Upper lobe of right lung (tissue), 1 donor: ENCODE measurements around the gene TTC21A. TPM values are rescaled to one million over a fixed set of nuclear protein-coding genes. Genes with fewer than 3 reads are reported as not detected.

ENCODE experiments used
- ATAC-seq: fragments of 200-7000 bp; cut with Tn5 transposase; one replicate; pipeline ENCODE4 v1.9.1; 2020; ENCODE audit warnings: mild to moderate bottlenecking, moderate library complexity
- DNase-seq: peaks from one replicate; pipeline ENCODE4 v3.0.0-alpha.2; 2020
- H3K27ac ChIP-seq: fragments of 200-600 bp; one replicate; pipeline ENCODE4 v1.8.0; 2022
- H3K27me3 ChIP-seq: fragments of 200-600 bp; one replicate; pipeline ENCODE4 v1.8.0; 2022; ENCODE audit warnings: mild to moderate bottlenecking
- H3K36me3 ChIP-seq: fragments of 200-600 bp; one replicate; pipeline ENCODE4 v1.8.0; 2022
- H3K4me1 ChIP-seq: fragments of 200-600 bp; one replicate; pipeline ENCODE4 v1.8.0; 2022
- H3K4me3 ChIP-seq: fragments of 200-600 bp; one replicate; pipeline ENCODE4 v1.8.0; 2022; ENCODE audit warnings: mild to moderate bottlenecking
- H3K9me3 ChIP-seq: fragments of 200-600 bp; one replicate; pipeline ENCODE4 v1.8.0; 2022
- intact Hi-C: fragments of 100-400 bp; cut with DNase I; formaldehyde crosslinking; loops from one replicate; pipeline ENCODE4 v1.11.0; 2022
- total RNA-seq: library from RNA; stranded (reverse); fragmentation: NEBNext Ultra II Directional; extraction: Animal tissue kit (Norgen Biotek cat#: 25700); gene quantifications from one replicate; pipeline ENCODE4 v1.2.1, GENCODE V29; 2021
- TF ChIP-seq, protein P1 (sequence below): fragments of 200-600 bp; IDR thresholded peaks from one replicate; pipeline ENCODE4 v1.8.0; 2022; ENCODE audit warnings: antibody characterized with exemption
- donor health status: DM: no; HTN: yes; CAD: no; lungs with severe emphysema.

Gene TTC21A
- total RNA-seq, 1 donor from 2014 or later: 11.6 TPM

GRCh38 chr3:39082666-39083313 lies 24.7 kb upstream of the TTC21A start:
- no peaks in the 10 kb centered on the region for H3K4me1 ChIP-seq
- H3K4me3 ChIP-seq: no peak overlapping the region
- peaks cover 61% of the 10 kb centered on the region for H3K36me3 ChIP-seq
- intact Hi-C loops: no loop called here
- H3K9me3 ChIP-seq: no peaks in the 10 kb centered on the region
- DNase-seq (no peak), ATAC-seq (no peak)
- no peaks in the 10 kb centered on the region for H3K27me3 ChIP-seq
- TF ChIP-seq, protein P1, sequence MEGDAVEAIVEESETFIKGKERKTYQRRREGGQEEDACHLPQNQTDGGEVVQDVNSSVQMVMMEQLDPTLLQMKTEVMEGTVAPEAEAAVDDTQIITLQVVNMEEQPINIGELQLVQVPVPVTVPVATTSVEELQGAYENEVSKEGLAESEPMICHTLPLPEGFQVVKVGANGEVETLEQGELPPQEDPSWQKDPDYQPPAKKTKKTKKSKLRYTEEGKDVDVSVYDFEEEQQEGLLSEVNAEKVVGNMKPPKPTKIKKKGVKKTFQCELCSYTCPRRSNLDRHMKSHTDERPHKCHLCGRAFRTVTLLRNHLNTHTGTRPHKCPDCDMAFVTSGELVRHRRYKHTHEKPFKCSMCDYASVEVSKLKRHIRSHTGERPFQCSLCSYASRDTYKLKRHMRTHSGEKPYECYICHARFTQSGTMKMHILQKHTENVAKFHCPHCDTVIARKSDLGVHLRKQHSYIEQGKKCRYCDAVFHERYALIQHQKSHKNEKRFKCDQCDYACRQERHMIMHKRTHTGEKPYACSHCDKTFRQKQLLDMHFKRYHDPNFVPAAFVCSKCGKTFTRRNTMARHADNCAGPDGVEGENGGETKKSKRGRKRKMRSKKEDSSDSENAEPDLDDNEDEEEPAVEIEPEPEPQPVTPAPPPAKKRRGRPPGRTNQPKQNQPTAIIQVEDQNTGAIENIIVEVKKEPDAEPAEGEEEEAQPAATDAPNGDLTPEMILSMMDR: no peak
- H3K27ac ChIP-seq: no peak overlapping the region

DNA sequence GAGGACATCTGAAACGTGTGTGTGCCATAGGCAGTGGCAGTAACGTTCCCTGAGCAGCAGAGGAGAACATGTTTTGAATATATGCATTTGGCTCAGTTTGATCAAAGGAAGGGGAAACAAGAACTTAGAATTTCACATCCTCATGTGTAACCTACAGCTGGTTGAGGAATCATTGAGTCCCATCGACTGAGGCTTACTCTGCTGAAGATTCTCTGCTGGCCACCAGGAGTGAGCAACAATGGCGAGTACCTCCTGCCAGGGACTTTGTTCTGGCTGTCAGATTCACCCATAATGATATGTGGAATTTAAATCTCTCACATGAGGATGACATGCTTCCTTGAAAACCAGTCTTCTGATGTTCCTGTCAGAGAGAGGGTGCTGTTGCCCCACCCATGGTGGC lies 21.3 kb upstream of the TTC21A start:
- no peaks in the 10 kb centered on the region for H3K4me1 ChIP-seq
- no peak overlapping the region for H3K27ac ChIP-seq
- peaks cover 74% of the 10 kb centered on the region for H3K36me3 ChIP-seq
- no peak for DNase-seq
- no peaks in the 10 kb centered on the region for H3K9me3 ChIP-seq
- TF ChIP-seq, protein P1: no peak
- H3K27me3 ChIP-seq: no peaks in the 10 kb centered on the region
- H3K4me3 ChIP-seq: no peak overlapping the region
- ATAC-seq: no peak
- intact Hi-C loops: no loop called here

- H3K36me3 ChIP-seq: peaks cover 94% of the 10 kb centered on the region
- no peak overlapping the region for H3K27ac ChIP-seq
Measured at GRCh38 chr3:39088456-39088855, 19.0 kb upstream of the TTC21A start.

GRCh38 chr3:39088889-39089288 lies 18.6 kb upstream of the TTC21A start:
- Histone ChIP-seq H3K27me3 (no peaks in the 10 kb centered on the region), H3K36me3 (peaks cover 94% of the 10 kb centered on the region), H3K27ac (no peak overlapping the region), H3K9me3 (no peaks in the 10 kb centered on the region), H3K4me1 (no peaks in the 10 kb centered on the region), H3K4me3 (no peak overlapping the region)
- TF ChIP-seq, protein P1: no peak
- ATAC-seq: no peak
- intact Hi-C loops: no loop called here
- DNase-seq: no peak

More at GRCh38 chr3:39088456-39088855, 19.0 kb upstream of the TTC21A start:
- no peak for ATAC-seq
- H3K4me1 ChIP-seq: no peaks in the 10 kb centered on the region
- TF ChIP-seq, protein P1: no peak
- no peak overlapping the region for H3K4me3 ChIP-seq
- DNase-seq: no peak
- H3K9me3 ChIP-seq: no peaks in the 10 kb centered on the region
- intact Hi-C loops: no loop called here
- H3K27me3 ChIP-seq: no peaks in the 10 kb centered on the region

GRCh38 chr3:39090922-39091321 lies 16.6 kb upstream of the TTC21A start:
- intact Hi-C loops: no loop called here

More at GRCh38 chr3:39090922-39091321, 16.6 kb upstream of the TTC21A start:
- no peak overlapping the region for H3K4me3 ChIP-seq
- H3K4me1 ChIP-seq: peaks cover 6% of the 10 kb centered on the region
- H3K9me3 ChIP-seq: no peaks in the 10 kb centered on the region
- no peaks in the 10 kb centered on the region for H3K27me3 ChIP-seq
- H3K36me3 ChIP-seq: peaks cover 97% of the 10 kb centered on the region
- DNase-seq: no peak
- ATAC-seq: no peak
- TF ChIP-seq, protein P1: no peak
- no peak overlapping the region for H3K27ac ChIP-seq
